OCI-LY3 (cell line): ENCODE data around the gene RNF4.

Experiments used
- CTCF ChIP-seq: fragments of 200-600, 300-600 bp; sonication (generic); IDR thresholded peaks from 2 replicates; pipeline ENCODE4 v1.5.1; 2014; ENCODE audit warnings: antibody characterized with exemption, low read length, low read depth
- EZH2phosphoT487 ChIP-seq: fragments of 200-600 bp; shearing (Covaris generic); IDR thresholded peaks from 2 replicates; pipeline ENCODE4 v1.6.1; 2018; ENCODE audit warnings: antibody characterized with exemption, mixed run types, low read depth

DNA sequence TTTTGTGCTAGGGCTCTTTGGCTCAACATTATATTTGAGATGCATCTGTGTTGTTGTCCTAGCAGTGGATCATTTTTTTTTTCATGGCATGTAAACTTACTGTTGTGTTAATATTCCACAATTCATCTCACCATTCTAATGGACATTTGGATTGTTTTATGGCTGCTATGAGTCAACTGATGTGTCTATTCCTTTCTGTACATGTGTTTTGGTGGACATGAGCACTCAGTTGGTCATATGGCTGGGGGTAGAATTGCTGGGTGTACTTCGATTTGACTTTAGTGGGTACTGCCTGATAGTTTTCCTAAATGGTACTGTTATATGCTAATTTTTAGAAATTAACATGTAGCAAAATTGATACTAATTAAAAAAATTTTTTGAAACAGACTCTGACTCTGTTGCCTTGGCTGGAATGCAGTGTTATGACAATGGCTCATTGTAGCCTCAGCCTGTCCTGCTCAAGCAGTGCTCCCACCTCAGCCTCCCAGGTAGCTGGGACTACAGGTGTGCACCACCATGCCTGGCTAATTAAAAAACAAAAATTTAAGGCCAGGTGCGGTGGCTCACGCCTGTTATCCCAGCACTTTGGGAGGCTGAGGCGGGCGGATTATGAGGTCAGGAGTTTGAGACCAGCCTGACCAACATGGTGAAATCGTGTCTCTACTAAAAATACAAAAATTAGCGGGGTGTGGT is 76.6 kb downstream of the RNF4 start:
- TF ChIP-seq CTCF: no peak
- TF ChIP-seq EZH2phosphoT487: no peak
